GM21529 (cell line): ENCODE measurements around the gene CYSRT1.

Experiments
- ATAC-seq: cut with Tn5 transposase; IDR thresholded peaks from one replicate; pipeline ENCODE4 v1.9.1; 2021; ENCODE audit not compliant: unreplicated experiment

The CYSRT1 gene

GRCh38 chr9:137224830-137225694, at the start of gene CYSRT1:
Gene CYSRT1 (plus strand): TSS chr9:137225174. CDS start chr9:137225622, 448 bp downstream.
- ATAC-seq, result no peak

GRCh38 chr9:137175345-137175961, 49.5 kb upstream of the CYSRT1 start:
- ATAC-seq, result no peak

- no peak for ATAC-seq
These were observed 48.4 kb upstream of the CYSRT1 start for GRCh38 chr9:137176302-137177182.

GRCh38 chr9:137178201-137178938, 46.6 kb upstream of the CYSRT1 start:
- ATAC-seq, result no peak

GRCh38 chr9:137178939-137179630, 45.9 kb upstream of the CYSRT1 start:
- no peak for ATAC-seq

- ATAC-seq, result no peak
These were observed 45.2 kb upstream of the CYSRT1 start for GRCh38 chr9:137179761-137180160.

GRCh38 chr9:137180491-137180890, 44.5 kb upstream of the CYSRT1 start:
- ATAC-seq, result no peak

GRCh38 chr9:137181680-137182079, 43.3 kb upstream of the CYSRT1 start:
- ATAC-seq, result no peak

GRCh38 chr9:137182836-137183235, 42.1 kb upstream of the CYSRT1 start:
- ATAC-seq, result no peak

- ATAC-seq, result no peak
These were observed 40.9 kb upstream of the CYSRT1 start for GRCh38 chr9:137183980-137184595.

- ATAC-seq, result no peak
These were observed 39.9 kb upstream of the CYSRT1 start for GRCh38 chr9:137184881-137185660.

- no peak for ATAC-seq
These were observed 39.1 kb upstream of the CYSRT1 start for GRCh38 chr9:137185921-137186320.

- no peak for ATAC-seq
These were observed 38.6 kb upstream of the CYSRT1 start for GRCh38 chr9:137186385-137186784.

GRCh38 chr9:137187386-137187785, 37.6 kb upstream of the CYSRT1 start:
- ATAC-seq, result no peak

GRCh38 chr9:137188086-137188489, 36.9 kb upstream of the CYSRT1 start:
- no peak for ATAC-seq

- ATAC-seq, result peak; percentile 68
These were observed 36.3 kb upstream of the CYSRT1 start, which contains the start of the genes ANAPC2 and SSNA1 for GRCh38 chr9:137188490-137189296. Gene ANAPC2 (minus strand): TSS chr9:137188560. CDS start chr9:137188532, 28 bp downstream. Gene SSNA1 (plus strand): TSS chr9:137188676. CDS start chr9:137188727, 51 bp downstream.
